ENCODE data around the gene FAM163B.

DNA sequence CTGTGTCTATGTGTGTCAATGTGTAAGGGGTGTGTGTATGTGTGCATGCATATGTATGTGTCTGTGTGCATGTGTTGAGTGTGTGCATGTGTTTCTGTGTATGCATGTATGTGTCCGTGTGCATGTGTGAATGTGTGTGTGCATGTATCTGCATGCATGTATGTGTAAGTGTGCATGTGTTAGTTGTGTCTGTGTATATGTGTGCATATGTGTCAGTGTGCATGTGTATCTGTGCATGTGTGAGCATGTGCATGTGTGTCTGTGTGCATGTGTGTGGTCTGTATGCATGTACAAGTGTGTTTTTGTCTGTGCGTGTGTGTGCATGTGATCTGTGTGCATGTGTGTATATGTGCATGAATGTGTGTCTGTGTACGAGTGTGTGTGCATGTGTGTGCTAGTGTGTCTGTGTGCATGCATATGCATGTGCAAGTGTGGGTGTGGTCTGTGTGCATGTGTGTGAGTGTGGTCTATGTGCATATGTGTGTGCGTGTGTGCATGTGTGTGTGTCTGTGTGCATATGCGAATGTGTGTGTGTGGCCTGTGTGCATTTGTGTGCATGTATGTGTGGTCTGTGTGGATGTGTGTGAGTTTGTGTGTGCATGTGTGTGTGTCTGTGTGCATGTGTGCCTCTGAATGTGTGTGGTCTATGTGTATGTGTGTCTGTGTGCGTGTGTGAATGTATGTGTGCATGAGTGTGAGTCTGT, 9.6 kb downstream of the FAM163B start:
- TF ChIP-seq EZH2 (IDR thresholded peaks at IDR 0.05) (no peak), POLR2AphosphoS5 (IDR thresholded peaks at IDR 0.05; ENCODE audit: borderline replicate concordance, low read depth, low read length) (no peak), FOXP2 (optimal IDR thresholded peaks at IDR 0.05; ENCODE audit: control extremely low read depth, extremely low read length, insufficient read depth) (no peak)

Measured in SK-N-MC (cell line).